ENCODE data around the gene ACVR1.

DNA sequence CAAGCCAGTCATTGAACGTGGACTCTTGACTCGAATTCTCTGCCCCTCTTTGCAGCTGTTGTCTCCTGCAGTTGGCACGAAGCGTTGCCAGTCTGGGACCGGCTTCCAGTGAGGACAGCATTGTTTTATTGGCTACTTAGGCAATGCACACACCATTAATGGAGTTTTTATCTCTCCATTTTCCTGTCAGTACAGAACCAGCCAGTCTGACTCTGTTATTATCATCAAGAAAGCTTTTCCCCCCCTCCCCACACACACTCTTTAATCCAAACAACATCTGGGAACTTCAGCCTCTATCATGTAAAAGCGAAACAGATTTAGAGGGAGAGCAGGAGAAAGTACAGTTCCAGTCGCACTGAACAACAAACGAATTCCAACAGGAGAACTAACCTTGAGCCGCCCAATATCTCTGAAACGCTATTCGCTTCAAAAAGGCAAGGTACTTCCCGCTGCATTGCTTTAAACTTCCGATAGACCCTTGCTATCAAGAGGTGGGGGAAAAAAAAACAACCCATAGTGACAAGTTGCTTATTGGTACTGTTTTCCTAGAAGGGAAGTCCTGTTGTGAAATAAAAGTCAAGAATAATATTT is 38.2 kb downstream of the ACVR1 start:
- TF ChIP-seq, protein P1, sequence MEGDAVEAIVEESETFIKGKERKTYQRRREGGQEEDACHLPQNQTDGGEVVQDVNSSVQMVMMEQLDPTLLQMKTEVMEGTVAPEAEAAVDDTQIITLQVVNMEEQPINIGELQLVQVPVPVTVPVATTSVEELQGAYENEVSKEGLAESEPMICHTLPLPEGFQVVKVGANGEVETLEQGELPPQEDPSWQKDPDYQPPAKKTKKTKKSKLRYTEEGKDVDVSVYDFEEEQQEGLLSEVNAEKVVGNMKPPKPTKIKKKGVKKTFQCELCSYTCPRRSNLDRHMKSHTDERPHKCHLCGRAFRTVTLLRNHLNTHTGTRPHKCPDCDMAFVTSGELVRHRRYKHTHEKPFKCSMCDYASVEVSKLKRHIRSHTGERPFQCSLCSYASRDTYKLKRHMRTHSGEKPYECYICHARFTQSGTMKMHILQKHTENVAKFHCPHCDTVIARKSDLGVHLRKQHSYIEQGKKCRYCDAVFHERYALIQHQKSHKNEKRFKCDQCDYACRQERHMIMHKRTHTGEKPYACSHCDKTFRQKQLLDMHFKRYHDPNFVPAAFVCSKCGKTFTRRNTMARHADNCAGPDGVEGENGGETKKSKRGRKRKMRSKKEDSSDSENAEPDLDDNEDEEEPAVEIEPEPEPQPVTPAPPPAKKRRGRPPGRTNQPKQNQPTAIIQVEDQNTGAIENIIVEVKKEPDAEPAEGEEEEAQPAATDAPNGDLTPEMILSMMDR (IDR thresholded peaks at IDR 0.05) = no peak
- TF ChIP-seq POLR2A (IDR thresholded peaks at IDR 0.05) = no peak

Measured in testis (tissue), 2 donors.